Measurements from ENCODE around the gene SETD1A. TPM values are rescaled to one million over a fixed set of nuclear protein-coding genes. Genes with fewer than 3 reads are reported as not detected.
"Not testable (repeated sequence)": the region's sequence is repeated elsewhere in the genome, so short reads cannot be mapped to it uniquely, and the experiment has no call there.

The SETD1A gene
- total and polyA plus RNA-seq, 2 of the 8 experiments (the other 6 are each of a cell fraction or from before 2014, with no cell fraction given) = 4.8 to 29.0 TPM

DNA sequence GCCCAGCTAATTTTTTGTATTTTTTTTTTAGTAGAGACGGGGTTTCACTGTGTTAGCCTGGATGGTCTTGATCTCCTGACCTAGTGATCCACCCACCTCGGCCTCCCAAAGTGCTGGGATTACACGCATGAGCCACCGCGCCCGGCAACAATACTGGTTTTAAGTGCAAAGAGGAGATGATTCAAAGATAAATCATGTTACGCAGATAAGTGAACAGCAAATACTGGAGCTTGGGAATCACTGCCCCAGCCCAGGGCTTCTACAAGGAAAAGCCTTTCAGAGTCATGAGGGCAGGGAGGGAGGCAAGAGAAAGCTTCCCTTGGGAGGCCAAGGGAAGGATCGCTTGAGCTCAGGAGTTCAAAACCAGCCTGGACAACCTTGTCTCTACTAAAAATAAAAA, 18.0 kb upstream of the SETD1A start:
- CTCF ChIA-PET (ENCODE audit: partially characterized antibody) = interaction anchor here (1.1 to 4.5 kb wide), 3 partner anchors 10 to 94 kb away, joined by 3 to 20 read pairs (median 6); no protein-coding TSS in a partner anchor
- Histone ChIP-seq H3K36me3 (ENCODE audit: control insufficient read depth in 2 of 4, insufficient read depth in 4 of 4, low read length in 3 of 4) (peaks cover 16 to 32% (median 18%) of the 10 kb centered on the region in 4 experiments; a peak in 7 of 8 replicates), H4K20me1 (replicated peaks in 1 of 2; ENCODE audit: control insufficient read depth in 1 of 2, insufficient read depth in 2 of 2, low read length in 2 of 2) (peaks cover 7 to 21% of the 10 kb centered on the region in 2 experiments)
- not testable (repeated sequence) for H2AK5ac ChIP-seq (ENCODE audit: low read depth, low read length); H3K18ac ChIP-seq (ENCODE audit: extremely low read depth, low read length); H4K8ac ChIP-seq (ENCODE audit: extremely low read depth, insufficient read depth, low read length); H3K56ac ChIP-seq (replicated peaks; ENCODE audit: insufficient read length, low read depth, low read length); H3K79me1 ChIP-seq (ENCODE audit: low read depth, low read length); H2BK20ac ChIP-seq (ENCODE audit: low read length); H4K91ac ChIP-seq (replicated peaks; ENCODE audit: insufficient read length, low read length); H3K9me3 ChIP-seq (ENCODE audit: insufficient read depth in 2 of 2, low read depth in 1 of 2, low read length in 1 of 2); H3K4me3 ChIP-seq (ENCODE audit: extremely low read depth in 1 of 4, insufficient read depth in 2 of 4, low read depth in 3 of 4, low read length in 4 of 4); H3K4me1 ChIP-seq (replicated peaks in 1 of 4; ENCODE audit: control insufficient read depth in 3 of 4, insufficient read depth in 4 of 4, low read length in 3 of 4); H3K4me2 ChIP-seq (ENCODE audit: insufficient read depth in 1 of 2, low read depth in 2 of 2, low read length in 2 of 2); H3K23me2 ChIP-seq (ENCODE audit: low read depth, low read length); H2BK5ac ChIP-seq (ENCODE audit: low read depth, low read length); H3K23ac ChIP-seq (ENCODE audit: insufficient read length); DNase-seq (ENCODE audit: low read depth in 1 of 2, low spot score in 2 of 2); H3K27me3 ChIP-seq (replicated peaks in 1 of 4; ENCODE audit: control insufficient read depth in 3 of 4, extremely low read depth in 1 of 4, insufficient read depth in 3 of 4, low read length in 3 of 4); H3K4ac ChIP-seq (replicated peaks; ENCODE audit: insufficient read length, low read depth, low read length); H2BK15ac ChIP-seq (ENCODE audit: low read length); H2BK120ac ChIP-seq (replicated peaks; ENCODE audit: low read depth, low read length); H2BK12ac ChIP-seq (ENCODE audit: low read depth, low read length); H2AFZ ChIP-seq (ENCODE audit: low read length); H3K79me2 ChIP-seq (ENCODE audit: control insufficient read depth in 1 of 2, insufficient read depth in 2 of 2, low read length in 2 of 2); H3K27ac ChIP-seq (ENCODE audit: low read depth, low read length); FAIRE-seq; H3K9ac ChIP-seq (replicated peaks in 1 of 4; ENCODE audit: extremely low read depth in 1 of 4, low read depth in 3 of 4, low read length in 3 of 4); H4K5ac ChIP-seq (ENCODE audit: insufficient read length, low read depth, low read length); H3K14ac ChIP-seq (ENCODE audit: insufficient read length)
- POLR2A ChIA-PET (ENCODE audit: partially characterized antibody) = interaction anchor here (1.3 to 12.0 kb wide), 4 partner anchors 7 to 14 kb away, joined by 5 to 105 read pairs (median 21); partner anchors contain the start of genes FBXL19 and ORAI3
- WGBS, 2 experiments (ENCODE audit: extremely low coverage in 1 of 2, insufficient coverage in 1 of 2, insufficient read length in 1 of 2, insufficient replicate concordance in 2 of 2, low coverage in 1 of 2, low lambda C conversion rate in 2 of 2, missing lambda C conversion rate in 1 of 2) = 95% methylated on average over 8 of the region's 8 CpGs; no CpG with 5 or more reads in 1 of the 2 experiments

Data from H1 (cell line).